ENCODE results near the gene POU6F2.

POU6F2 gene

DNA sequence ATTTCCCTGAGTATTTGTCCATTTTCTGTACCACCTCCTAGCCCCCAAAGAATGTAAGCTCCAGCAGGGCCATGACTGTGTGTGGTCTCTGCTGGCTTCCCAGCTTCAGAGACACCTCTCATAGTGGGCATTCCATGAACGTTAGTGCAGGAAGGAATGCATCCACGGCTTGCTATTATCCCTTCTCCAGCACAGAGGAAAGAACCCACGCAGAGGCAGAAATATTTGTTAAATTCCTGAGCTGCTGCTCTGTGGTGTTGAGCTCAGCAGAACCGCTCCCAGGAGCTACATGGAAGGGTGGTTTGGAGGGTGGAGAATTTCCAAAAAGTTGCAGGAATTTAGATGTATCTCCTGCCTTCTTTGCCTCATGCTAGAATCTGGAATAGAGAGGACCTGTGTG, 275.2 kb downstream of the POU6F2 start:
- no peak for DNase-seq (ENCODE audit: low read depth)

DNA sequence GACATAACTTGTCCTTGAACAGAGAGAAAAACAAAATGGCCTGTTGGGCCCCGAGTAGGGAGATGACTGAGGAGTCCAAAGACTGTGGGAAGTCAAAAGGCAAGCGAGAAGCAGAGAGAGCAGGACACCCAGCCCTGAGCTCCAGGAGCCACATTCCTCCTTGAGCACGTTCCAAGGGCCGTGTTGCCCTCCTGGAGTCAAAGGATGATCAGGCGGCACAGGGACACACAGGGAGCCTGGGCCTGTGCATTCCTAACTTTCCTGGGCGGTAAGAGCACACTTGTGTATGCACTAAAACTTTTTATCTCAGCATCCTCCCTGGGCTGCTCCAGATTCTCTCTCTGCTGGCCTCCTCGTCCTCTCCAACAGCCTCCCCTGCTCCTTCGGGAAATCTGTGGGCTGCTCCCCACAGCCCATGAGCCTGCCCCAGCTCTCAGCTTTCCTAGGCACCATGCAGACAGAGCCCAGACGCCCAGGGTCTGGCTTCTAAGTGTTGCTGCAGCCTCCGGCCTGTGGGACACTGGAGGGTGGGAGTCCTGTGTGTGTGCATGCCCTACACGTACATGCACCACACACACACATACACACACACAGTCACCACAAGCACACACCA, 281.8 kb downstream of the POU6F2 start:
- DNase-seq (ENCODE audit: low read depth): no peak

DNA sequence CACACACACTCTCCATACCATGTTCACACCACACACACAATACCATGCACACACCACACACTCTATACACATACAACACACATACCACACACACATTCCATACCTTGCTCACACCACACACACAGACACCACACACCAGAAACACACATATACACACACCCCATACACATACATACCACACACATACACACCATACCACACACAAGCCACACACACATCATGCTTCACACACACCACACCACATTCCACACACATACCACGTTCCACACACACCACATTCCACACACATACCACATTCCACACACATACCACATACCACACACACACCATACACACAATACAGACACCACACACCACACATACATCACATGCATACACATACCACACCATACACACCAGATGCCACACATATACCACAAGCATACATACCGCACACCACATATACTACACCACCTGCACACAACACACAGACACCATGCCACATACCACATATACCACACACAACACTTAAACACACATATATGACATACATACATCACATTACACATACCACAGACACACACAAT, 282.7 kb downstream of the POU6F2 start:
- DNase-seq (ENCODE audit: low read depth): no peak

DNA sequence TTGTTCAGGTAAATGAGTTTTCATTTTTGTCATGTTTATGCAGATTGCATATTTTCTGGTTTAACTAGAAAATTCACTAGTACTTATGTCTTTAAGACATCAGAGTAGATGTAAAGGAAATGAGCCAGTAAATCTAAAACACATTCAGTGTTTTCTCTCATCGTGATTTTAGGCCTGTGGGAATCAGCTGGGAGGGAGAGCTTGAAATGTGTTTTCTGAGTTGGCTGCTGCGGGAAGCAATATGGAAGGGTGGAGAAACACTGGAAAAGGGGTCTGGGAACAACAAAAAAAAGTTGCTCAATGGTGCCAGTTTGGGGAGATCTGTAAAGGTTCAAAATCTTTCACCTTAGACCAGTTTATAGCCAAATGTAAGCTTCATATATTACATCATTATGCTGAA, 284.1 kb downstream of the POU6F2 start:
- DNase-seq (ENCODE audit: low read depth): no peak

DNA sequence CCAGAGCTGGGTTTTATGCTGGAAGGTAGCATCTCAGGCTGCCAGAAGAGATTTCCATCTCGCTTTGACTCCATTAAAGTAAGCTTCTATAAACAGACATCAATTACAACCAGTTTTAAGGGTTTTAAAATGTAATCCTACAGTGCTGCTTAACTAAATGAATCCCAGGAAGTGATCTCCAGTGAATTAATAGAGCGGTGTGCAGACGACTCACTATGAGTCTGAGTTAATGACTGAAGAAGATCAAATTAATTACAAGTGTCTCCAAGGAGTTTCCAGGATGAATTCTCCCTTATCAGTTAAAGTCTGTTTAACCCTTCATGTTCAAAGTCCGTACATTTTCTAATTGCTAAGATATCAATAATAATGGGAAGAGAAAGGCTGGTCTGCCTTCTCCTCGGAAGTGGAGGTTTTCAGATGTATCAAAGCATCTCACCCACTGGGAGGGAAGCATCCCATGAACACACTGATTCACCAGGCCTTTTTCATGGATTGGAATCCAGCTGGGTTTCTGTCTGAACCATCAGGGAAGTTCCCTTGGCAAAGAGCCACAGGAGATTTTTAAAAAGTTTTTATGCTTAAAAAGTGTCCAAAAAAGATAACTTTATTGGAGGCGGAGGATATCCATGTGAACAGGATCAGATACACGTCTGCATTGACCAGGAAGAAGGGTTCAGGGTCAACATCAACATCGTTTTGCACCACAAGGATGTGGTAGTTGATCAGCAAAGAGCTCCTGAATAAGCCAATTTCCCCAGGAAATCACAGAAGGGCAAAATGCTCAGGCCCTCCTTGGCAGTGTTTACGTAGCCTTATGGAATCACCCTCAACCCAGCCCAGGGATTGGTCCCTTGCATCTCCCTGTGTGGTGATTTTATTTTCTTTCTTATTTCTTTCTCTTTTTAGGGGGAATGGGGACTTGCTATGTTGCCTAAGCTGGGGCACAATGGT, 288.2 kb downstream of the POU6F2 start:
- DNase-seq (ENCODE audit: low read depth): no peak

DNA sequence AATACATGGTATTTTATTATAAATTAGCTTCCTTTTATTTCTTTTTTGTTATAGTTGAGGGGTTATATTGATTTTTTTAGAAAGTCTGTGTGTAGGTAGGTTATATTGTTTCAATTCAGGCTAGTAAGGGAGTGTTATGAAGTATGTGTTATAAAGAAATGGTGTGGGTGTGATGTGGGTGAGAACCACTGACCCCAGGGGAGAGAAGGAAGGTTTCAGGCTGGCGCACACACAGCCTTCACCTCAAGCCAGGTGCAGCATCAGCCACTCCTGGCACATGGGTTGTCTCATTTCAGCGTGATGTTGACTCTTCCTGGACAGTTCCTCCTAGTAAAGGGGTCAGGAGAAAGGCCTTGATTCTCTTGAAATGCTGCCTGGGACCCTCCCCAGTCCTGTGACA, 291.3 kb downstream of the POU6F2 start:
- DNase-seq (ENCODE audit: low read depth): no peak

DNA sequence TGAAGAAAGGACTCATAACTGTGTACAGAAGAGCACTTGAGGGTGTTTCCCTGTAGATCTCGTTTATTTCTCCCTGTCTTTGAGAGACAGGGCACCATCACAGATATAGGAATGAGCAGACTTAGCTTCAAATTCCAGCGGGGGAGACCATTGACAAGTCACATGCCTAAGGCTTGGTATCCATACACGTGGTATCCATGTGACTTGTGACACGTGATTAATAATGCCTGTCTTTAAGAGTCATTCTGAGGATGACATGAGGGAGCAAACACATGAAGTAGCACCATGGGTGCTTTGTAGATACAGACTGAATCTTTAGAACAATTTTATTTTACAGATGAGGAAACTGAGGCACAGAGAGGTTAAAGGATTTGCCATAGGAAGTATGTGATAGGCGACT, 292.3 kb downstream of the POU6F2 start:
- no peak for DNase-seq (ENCODE audit: low read depth)

DNA sequence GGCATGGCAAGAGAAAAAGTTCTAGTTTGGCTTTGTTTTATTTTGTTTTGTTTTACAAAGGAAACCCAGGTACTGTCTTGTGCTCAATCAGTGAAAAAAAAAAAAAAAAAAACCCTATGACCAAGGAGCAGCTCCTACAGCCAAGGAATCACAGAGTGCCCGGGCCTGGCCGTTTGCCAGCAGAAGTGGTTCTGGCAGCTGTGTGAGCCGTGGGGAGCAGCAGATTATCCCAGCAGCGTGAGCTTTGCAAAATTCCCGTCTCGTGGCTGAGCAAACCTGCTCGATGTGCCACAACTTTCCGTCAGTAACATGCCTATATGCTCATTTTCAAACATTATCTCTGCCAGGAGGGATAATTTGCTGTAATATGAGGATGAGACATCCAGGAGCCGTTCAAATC, 293.7 kb downstream of the POU6F2 start:
- DNase-seq (ENCODE audit: low read depth): no peak

DNA sequence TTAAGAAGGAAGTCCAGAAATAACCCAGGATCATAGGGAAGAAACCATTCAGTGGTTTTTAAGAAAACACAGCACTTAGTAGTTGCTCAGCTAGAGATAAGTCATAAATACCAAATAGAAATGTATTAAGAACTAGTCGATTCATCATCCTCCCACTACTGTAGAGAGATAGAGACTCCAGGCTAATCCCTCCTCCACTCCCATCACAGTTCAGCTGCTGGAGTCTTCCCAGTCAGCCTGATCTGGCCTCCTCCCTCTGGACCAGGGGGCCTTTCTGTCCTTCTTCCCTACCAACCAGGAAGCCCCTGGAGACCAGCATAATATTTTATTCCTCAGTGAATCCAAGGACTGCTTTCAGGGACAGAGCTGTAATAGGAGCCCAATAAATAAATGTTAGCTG, 294.4 kb downstream of the POU6F2 start:
- no peak for DNase-seq (ENCODE audit: low read depth)

DNA sequence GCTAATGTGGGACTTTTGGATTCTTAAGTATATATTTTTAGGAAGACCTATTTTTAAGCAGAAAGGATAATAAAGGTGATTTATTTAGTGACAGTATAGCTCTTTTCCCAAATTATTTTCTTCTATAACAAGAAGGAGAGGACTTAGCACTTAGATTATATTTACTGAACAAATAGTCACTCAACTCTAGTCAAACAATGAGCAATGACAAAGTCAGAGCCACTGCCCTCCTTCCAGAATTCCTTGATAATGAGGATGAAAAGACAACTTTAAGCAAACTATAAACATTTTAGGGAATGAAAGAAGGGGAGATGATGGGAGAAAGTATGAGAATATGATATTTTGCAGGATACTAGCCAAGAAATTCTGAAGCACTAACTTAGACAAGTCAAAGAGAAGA, 295.0 kb downstream of the POU6F2 start:
- no peak for DNase-seq (ENCODE audit: low read depth)

DNA sequence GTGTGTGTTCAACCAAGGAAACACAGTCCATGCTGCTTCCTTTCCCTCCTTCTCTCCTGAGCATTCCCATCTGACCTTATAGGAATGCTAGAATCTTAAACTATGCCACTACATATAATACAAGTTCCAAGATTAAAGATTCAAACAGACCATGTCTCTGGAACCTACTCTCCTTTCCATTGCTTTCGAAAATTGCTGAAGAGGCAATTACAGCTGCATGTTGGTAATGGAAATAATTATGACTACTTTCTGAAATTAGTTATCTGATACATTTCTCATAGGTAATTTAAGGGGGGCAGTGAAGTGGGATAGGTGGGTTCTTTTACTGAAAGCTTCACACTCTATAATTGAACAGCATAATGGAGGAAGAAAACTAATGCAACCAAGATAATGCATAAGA, 302.6 kb downstream of the POU6F2 start:
- no peak for DNase-seq (ENCODE audit: low read depth)

DNA sequence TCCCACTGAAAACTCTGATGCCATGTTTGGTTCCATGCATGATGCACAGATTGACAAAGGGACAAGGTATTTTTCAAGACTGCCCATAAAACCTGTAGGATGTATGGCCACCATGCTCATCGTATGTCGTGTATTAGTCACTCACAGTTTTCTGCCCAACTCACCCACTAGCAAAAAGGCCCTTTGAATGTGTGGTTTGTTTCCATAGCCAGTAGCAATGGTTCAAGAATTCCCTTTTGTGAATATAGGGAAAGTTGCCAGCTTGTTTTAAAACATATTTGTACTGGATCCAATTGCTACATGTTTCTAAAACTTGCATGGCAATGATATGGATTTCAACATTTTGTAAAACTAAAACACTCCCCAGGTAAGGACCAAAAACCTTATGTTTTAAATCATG, 307.5 kb downstream of the POU6F2 start:
- no peak for DNase-seq (ENCODE audit: low read depth)

DNA sequence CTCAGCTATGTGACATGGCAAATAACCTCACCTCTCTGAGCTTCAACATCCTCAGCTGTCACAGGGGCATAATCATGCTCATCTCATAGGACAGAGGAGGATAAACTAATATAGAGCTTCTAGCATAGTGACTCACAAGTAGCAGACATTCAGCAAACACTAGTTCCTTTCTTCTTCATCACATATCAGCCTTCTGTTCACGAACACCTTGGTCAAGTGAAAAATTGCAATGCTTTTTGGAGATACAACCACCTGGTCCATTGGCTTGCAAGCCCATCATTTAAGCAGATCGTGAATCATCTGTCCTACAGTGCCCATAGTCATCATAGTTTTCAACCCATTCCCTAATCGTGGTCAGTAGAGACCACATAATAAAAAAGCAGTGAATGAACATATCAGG, 310.6 kb downstream of the POU6F2 start:
- no peak for DNase-seq (ENCODE audit: low read depth)

DNA sequence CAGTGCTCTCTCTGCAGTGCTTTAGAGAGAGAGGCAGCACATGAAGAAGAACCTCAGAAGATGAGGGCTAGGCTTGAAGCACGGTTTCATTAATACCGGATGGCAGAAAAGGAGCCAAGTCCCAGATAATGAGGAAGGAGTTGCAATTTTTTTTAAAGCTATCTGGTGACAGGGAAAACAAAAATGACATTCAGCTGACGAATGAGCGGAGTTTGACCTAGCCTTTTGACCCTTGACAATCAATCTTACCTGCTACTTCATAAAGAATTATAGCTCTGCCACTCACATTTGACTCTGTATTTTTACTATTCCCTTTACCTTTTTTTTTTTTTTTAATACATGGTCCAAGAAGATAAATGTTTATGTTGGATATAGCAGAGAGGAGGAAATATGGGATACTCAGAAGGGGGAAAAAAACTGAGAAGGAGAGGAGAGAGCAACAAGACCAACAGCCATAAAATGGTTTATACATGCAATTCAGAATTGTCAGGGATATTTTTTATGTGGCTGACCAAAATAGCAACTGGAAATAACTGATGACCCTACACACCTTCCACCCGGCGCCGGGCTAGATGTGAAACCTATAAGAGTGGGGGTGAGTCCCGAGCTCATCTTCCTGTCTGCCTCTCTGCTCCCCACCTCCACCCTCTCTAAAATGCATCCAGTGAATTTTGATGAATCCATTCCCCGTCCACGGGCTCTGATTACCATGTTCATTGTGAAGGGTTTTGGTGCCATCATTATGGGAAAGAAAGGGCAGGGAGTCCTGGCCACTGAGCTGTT, 314.1 kb downstream of the POU6F2 start:
- DNase-seq (ENCODE audit: low read depth): no peak

DNA sequence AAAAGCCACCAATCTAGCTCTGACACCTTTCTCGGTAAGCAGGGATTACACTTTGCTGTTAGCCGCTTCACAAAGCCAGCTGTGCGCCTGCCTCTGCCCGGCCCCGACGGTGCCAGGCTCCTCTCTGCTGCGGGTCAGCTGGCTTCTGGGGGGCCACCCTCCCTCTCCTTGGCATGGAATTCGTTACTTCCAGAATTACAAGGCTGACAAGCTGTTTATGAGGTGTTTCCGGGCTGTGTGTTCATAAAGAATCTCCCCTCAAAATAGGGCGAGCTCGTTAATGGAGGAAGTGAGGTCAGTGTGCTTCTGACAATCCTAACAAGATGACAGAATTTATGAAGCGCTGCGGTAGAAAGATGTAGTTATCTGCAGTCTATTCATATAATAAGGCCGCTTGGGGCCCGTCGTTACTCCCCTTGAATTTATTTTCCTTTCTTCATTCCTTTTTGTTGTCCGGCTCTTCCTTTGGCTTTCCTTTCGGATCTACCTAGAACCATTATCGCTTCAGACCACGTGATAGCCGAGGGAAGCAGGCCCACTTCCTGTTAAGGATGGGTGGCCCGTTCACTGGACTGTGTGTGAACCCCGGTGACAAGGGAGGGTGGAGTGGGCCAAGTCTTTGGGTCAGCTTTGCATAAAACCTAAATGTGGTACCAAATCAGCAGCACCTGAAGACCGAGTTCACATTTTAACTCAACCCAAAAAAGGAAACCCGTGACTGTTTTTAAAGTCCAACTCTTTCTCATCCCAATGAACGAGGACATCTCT, 315.5 kb downstream of the POU6F2 start:
- DNase-seq (ENCODE audit: low read depth): no peak

DNA sequence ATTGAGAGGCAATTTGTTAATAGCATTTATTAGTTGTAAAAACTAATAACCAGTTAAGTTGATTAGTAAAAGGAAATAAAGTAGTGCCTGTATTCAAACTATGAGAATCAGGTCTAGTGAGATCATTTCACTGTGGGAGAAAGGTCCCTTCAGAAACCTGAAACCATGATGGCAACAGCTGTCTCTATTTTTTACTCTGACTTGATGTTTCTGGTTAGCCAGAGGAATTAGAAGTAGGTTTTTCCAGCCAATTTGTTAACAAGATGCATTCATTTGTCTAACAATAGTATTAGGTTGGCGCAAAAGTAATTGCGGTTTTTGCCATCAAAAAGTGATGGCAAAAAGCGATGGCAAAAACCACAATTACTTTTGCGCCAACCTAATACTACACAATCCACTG, 316.3 kb downstream of the POU6F2 start:
- DNase-seq (ENCODE audit: low read depth): no peak

DNA sequence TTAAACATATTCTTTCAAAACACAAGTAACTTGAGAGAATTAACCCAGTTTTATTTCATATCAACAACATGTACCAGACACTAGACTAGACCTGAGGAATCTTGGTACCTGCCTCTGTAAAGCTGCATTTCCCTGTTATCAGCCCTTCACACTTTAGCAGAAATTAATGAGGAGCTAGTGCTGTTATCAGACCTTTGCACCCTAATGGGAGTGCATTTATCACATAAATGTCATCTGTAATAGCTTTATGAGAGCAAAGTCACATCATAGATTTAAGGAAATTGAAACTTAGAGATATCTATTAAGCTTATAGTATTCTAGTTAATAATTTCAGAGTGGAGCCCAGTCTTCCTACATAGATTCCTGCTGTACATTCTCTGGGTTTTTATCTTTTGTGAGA, 318.1 kb downstream of the POU6F2 start:
- DNase-seq (ENCODE audit: low read depth): no peak

DNA sequence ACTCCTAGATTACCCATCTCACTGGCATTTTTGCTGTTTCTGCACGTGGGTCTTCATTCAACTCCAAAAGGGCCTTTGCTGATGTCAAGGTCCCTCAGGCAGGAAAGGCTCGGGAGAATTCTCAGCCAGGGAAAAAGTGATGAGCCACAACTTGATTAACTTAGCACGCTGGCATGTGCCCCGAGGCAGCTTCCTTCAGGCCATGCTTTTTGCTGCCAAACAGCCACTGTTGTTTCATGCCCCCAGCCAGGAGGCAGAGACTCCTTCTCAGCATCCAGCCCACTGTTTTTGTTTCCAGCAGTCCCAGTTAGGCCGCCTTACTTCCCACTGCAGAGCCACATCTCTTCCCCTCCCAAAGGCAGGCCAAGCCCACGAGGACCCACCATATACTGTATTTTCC, 322.0 kb downstream of the POU6F2 start:
- DNase-seq (ENCODE audit: low read depth): no peak

DNA sequence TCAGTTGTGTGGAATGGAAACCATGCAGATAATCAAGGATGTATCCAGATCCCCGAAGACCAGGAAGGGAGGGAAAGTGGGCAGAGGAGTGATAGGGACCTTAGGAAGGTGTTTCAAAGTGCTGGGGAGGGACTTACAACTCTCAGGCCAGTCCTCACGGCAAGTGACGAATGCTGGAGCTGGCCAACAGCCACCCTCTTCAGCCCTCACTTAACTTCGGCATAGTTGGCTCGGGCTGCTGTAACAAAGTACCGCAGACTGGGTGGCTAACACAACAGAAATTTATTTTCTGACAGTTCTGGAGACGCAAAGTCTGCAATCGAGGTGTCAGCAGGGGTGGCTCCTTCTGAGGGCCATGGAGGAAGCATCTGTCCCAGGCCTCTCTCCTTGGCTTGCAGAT, 322.6 kb downstream of the POU6F2 start:
- no peak for DNase-seq (ENCODE audit: low read depth)

DNA sequence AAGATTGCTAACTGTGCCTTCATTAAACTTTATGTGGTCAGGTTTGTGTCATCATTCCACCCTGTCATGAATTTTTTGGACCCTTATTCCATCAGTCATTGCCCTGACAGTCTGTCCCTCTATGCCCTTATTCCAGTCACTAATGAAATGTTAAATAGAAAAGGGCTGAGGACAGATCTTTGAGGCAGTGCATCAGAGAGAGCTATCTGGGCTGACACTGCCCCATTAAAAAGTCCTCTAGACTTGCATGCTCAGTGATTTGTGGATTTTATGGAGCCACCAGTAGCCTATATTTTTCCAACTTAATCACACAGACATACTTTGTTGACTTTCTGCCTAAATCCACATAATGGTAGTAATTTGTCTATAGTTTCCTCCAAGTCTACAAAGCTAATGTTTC, 323.8 kb downstream of the POU6F2 start:
- DNase-seq (ENCODE audit: low read depth): no peak

DNA sequence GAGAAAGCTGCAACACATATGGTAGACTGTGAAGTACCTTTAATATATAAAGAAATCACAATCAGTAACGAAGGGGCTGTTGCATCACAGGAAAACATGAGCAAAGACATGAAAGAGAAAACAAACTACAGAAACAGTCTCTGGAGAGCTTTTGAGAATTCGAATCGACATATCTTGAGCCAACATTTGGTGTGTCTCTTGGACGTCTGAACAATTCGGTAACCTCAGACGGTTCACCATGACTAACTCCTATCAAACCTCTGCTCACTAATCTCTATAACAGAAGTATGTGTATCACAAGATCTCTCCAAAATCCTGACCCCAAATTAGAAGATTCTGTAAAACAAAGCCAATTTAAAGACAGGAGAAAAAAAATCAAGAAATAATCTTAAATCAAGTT, 326.5 kb downstream of the POU6F2 start:
- no peak for DNase-seq (ENCODE audit: low read depth)
